ENCODE data around the gene HRK.

HRK gene

DNA sequence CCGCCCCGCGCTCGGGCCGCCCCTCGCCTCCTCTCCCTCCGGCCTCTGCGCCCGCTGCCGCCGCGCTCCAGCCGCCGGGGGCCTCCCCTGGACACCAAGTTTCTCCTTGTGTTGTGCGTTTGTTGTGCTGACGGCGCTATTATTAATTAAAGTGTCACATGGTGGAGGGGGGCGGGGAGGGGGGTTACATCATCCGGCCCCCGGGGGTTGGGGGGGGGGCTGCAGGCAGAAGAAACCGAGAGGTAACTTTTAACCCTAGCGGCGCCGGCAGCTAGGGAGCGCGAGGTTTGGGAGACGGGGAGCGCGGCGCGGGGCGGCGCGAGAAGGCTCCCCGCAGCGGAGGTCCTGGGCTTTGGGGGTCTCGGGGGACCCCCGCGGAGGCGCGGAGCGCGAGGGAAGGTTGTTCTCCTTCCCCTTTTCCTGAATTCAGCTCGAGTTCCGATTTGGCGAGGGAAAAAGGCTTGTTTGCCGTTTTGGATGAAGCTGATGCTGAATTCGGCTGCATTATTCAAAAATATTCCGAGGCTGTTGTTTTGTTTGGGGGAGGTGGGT, at the start of gene HRK:
TSS of gene HRK (minus strand) at position 117 of the 552 bp plus-strand sequence. CDS start 134 bp downstream, outside the sequence.
- DNase-seq, result no peak

DNA sequence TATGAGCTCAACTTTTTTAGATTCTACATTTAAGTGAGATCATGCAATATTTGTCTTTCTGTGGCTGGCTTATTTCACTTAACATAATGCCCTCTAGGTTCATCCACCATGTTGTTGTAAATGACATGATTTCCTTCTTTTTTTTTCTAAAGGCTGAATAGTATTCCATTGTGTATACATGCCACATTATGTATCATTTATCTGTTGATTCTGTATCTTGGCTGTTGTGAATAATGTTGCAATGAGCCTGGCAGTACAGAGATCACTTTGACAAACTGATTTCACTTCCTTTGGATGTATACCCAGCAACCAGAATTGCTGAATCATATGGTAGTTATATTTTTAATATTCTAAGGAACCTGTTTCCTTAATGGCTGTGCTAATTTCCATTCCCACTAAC, 48.6 kb upstream of the HRK start:
- DNase-seq, result no peak

DNA sequence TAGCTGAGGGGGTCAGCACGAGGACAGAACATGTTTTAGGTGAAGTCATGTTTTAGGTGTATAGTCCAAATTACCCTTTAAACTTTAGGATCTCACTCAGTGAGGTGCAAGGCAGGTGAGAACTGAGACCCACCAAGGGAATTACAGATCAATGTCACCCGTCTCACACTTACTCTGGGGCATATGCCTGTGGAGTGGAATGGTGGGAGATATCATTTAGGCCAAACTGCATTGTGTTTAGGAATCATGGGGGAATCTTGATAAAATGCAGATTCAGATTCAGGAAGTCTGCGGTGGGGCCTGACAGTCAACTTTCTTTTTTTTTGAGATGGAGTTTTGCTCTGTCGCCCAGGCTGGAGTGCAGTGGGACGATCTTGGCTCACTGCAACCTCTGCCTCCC, 47.3 kb upstream of the HRK start:
- DNase-seq, result no peak

DNA sequence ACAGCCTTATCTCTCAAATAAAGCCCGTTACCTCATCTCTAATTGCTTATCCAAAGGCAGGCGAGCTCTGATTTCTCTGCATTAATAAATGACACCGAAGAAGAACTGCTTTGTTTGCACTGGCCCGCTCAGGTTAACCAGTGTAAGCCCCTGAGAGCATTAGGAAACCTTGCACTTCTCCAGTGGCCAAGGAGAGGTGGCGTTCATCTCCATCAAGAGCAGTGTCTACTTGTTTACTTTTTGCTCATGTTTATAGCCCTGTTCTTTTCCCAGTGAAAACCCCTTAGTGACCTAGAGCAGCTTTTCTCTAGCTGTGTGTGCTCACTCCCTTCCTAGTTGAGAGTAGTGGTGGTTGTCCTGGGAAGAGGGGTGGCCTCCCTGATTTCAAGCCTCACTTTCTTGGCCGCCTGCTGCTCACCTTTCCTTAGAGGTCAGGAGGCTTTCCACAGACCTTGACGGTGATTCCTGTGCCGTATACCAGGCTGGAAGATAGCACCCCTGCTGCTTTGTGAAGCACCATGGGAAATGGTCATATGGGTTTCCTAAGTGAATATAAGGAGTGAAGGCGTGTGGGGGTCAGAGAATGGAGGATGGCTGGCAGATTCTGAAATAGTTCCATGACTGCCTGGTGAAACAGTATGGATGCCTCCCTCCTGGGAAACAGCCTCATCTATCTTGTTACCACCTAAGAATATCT, 46.2 kb upstream of the HRK start:
- DNase-seq, result no peak

DNA sequence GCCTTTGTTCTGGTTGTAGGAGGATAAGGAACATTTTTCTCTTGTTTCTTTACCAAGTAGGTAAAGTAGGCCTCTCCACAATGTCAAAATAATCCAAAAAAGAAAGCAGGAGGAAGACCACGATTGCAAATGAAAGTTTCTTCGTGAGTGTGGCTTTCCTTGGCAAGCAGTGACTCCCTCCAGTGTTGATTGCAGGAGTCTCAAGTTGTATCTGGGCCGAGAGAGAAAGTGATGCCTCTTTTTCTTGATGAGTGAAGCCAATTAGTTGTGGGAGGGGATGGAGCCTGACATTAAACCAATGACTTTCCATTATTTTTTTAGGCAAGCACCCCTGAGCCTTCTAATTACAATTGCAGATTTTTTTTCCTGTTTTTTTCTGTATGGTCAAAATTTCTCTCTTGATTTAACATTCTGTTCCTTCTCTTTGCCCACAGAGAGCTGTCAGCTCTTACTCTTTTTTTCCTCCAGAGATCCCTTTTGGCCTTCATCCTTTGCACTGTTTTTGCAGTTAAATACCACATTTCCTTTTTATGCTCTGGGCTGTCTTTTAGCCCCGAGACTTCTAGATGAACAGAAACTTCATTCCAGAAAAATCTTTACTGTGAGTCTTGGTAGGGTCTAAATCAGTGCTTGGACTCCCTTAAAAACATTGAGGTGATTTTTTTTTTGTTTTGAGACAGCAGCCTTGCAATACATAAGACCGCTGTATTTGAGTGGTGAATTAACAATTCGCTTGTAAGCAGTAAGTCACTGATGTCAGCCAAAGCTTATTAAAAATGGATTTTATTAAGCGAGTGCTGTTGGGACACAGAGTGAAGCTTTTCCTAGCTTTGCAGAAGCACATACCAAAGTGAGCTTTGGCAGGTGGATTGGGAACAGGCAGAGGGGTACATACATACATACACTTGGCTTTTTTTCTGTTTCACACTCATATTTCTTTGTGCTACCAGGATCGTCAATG, 45.3 kb upstream of the HRK start:
- DNase-seq, result no peak

DNA sequence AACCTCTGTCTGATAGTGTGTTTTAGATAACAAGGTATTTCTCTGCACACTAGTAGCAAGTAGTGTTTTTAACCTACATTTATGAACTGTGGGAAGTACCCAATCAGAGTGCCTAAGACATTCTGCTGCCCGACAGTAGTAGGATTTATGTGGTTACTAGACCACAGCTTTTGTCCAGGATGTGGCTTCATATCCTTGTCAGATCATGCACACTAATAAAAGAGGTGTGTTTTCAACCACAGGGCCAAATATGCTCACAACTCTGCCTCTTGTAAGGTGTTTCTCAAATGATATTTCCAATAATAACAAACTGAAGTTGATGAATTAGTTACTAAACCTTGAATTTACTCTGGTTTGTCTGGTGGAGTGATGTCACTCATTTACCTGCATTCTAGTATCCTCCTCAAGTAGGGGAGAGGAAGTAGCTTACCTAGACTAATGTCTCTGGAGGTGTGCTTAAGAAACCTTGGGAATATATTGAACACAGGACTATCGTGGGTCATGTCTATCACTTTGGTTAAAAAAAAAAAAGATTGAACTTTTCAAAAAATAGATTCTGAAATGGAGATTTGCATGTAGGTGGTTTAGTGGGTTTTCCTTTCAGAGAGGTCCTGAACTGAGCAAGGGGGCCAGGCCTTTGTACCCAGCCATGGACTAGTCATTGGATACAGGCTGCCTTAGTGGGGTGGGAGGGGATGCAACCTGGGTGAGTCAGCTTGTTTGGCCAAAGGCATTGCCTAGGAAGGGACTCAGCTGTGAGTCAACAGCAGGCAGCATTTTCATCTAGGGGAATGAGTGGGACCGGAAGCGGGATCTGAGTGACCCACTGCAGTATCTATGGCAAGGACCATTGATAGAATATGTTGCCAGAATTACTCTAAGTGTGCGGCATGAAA, 43.6 kb upstream of the HRK start:
- no peak for DNase-seq

DNA sequence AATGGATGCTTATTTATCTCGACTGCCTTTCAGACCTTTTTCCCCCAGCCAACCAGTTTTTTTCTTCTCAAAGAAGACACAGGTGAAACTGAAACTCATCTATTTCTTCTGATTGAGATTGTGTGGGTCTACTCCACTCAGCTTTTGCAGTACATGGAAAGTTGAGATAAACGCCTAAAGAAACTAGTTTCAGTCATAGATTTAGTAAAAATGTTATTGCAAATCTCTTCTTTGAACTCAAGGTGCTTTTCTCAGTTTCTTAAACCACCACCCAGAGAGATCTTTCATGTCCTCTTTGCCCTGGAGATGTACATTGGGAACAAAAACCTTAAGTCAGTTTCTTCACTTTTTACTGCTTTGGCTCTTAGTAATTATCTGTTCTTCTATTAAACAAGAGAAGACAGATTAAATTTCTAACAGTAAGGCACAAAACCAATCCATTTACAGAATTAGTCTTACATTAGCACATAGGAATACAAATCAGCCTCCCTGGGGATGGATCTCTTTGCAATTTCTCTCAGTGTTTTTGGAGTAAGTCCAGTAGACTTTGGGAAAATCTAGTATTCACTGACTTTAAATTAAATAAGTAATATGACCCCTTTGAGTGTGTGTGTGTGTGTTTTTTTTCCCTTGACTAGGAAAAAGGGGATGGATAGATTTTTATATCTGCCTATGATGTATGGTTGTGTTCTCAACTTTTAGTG, 41.1 kb upstream of the HRK start:
- DNase-seq, result no peak

DNA sequence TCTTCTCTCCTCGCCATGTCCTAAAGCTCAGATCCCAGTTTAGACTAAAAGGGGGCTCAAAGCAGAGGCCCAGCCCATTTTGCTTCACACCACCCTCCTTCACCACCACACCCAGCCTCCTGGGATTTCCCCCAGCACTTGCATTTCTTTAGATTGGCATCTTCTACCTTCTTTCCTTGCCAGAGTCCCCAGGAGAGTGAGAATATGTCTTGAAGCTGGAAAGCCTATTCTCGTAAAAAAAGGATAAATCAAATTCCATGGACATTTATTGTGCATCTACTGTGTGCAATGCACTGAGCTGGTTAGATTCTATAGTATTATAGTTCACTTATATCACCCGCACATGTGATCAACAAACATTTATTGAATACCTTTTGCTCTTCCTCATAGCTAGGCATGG, 39.7 kb upstream of the HRK start:
- DNase-seq, result no peak

DNA sequence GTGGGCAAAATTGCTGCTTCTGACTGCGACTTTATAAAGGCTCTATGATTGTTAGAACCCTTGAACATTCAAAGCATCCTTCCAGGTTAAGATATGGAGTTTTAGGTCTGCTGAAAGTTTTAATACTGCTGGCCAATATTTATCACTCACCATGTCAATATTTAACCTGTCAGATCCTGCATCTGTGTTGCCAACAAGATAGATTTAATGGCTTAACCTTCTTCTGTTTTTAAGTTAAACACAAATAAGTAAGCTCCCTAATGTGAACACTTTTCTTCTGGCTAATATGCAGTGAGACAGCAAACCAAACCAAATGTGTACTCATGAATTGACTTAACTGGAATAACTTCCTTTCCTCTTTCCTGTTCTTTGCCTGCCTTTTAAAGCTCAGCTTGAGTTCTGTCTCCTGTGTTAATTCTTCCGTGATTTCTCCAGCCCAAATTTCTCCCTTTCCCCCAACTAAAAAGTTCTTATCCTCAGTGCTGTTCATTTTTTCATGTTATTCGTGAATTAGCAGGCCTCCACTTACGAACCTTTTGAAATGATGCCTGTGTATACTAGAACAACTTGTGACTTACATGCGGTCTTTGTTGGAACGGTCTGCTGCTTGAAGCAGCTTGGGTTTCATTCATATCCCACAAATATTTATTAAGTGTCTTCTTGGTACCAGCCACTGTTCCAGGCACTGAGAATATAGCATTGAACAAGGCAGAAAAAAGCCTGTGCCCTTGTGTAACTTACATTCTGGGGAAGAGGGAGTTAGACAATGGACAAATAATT, 38.7 kb upstream of the HRK start:
- no peak for DNase-seq

DNA sequence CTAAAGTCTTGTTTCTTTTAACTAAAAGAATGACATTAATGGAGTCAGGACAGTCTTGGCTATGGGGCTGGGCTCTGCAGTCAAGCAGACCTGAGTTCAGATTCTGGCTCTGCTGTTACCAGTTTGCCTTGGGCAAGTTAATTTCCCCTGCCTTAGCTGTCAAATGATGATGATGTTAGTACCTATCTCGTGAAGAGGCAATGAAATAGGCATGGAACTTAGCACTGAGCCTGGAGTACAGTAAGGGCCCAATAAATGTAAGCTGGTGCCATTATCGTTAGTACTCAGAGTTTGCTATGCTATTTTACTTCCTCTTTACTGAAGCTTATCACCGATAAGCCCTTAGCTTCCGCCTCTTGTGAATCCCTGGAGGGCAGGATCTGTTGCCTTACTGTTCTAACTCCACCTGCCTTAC, 38.0 kb upstream of the HRK start:
- no peak for DNase-seq

DNA sequence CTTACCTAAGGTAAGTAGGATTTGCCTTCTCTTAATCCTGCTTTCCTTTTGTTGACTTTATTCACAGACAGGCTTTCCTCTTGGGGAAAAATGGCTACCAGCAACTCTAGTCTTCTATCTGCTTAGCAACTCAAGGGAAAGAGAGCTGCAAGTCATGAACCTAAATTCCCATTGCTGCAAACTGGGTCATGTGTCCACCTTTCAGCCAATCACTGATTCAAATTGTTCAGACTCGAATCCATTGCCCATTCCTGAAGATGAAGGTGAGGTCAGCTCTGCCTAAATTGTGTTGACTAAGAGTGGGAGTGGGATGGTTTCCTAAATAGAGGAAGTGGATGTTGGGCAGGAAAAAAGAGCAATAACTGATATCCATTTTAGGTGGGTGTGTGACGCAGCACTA, 37.2 kb upstream of the HRK start:
- DNase-seq, result no peak

DNA sequence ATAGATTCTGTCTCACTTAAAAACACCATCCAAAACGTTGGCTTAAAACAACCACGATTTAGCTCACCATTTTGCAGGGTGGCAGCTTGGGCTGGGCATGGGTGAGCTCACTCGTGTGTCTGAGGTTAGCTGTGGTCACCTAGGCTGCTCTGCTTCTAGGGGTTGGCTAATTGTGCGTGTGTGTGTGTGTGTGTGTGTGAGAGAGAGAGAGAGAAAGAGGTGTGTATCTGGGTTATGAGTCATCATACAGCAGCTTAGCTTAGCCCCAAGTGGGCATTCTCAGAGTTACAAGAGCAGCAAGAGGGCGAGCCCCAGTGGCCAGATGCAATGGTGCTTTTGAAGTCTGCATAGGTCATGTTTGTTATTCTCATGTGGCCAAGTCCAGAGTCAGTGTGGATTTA, 35.5 kb upstream of the HRK start:
- DNase-seq, result no peak

DNA sequence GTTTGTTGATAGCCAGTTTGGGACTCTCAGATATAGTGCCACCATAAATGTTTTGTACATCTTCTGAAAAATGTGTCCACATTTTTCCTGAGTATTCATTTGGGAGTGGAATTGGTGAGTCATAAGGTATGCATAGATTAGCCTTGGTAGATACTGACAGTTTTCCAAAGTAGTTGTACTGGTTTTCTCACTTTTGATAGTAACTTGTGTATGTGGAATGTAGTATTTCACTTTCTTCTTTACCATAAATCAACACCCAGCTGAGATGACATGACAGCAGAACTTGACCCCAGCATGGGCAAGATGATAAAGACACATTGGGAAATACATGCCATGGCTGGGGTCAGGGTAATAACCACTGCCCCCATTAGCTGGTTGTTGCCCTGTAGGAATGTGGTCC, 34.9 kb upstream of the HRK start:
- no peak for DNase-seq

DNA sequence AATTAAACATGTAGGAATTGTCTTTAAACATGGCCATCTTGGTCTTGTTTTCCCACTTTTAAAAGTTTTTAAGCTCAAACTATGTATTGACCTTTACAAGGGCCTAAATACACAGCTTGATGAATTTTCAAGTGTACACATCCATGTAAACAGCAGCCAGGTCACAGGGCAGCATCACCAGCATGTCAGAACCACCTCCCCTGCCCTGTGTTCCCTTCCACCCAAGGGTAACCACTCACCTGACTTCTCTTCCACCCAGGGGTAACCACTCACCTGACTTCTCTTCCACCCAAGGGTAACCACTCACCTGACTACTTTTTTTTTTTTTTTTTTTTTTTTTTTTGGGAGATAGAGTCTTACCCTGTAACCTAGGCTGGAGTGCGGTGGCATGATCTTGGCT, 34.1 kb upstream of the HRK start:
- DNase-seq, result no peak

DNA sequence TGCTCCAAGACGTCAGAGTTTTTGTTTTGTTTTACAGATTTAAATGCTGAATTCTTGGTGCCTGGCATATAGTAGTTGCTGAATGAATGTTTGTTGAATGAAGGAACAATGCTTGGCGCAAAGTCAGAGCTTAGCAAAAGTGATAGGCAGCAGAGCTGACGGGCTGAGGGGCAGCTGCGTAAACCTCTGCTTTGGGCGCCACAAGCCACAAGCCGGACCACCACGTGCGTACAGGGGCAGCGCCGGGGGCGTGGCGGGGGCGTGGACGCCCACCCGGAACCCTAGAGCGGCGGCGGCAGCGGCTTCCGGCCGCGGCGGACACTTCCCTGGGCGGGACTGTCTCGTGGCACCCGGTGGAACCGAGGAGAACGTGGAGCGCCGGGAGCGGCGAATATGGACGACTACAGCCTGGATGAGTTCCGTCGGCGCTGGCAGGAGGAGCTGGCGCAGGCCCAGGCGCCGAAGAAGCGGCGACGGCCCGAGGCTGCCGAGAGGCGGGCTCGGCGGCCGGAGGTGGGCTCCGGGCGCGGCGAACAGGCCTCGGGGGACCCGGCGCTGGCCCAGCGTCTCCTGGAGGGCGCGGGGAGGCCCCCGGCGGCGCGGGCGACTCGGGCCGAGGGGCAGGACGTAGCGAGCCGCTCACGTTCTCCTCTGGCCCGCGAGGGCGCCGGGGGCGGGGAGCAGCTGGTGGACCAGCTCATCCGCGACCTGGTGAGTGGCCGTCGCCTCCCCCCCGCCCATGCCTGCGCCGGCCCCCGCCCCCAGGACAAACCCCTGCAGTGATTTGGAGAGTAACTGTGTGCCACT, 29.6 kb upstream of the HRK start, which contains the start of gene FBXW8:
TSS of gene FBXW8 (plus strand) at position 306 of the 807 bp plus-strand sequence. CDS start at position 394, 88 bp downstream.
- DNase-seq, result peak; percentile 15

DNA sequence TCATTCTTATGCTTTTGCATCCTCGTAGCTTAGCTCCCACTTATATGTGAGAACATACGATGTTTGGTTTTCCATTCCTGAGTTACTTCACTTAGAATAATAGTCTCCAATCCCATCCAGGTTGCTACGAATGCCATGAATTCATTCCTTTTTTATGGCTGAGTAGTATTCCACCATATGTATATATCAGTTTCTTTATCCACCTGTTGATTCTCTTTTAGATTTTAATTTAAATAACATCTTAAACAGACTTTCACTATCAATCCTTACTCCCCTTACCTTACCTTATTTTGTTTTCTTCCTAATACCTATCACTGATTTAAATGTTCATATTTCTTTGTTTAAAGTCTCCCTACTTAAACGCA, 29.0 kb upstream of the HRK start:
- DNase-seq, result no peak

DNA sequence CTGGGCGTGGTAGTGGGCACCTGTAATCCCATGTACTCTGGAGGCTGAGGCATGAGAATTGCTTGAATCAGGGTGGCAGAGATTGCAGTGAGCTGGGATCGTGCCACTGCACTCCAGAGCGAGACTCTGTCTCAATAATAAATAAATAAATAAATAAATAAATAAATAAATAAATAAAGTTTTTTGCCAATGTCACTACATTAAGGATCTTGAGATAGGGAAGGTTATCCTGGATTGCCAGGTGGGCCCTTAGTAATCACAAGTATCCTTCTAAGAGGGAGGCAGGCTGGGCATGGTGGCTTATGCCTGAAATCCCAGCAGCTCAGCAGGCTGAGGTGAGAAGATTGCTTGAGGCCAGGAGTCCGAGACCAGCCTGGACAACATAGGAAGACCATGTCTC, 25.0 kb upstream of the HRK start:
- no peak for DNase-seq

DNA sequence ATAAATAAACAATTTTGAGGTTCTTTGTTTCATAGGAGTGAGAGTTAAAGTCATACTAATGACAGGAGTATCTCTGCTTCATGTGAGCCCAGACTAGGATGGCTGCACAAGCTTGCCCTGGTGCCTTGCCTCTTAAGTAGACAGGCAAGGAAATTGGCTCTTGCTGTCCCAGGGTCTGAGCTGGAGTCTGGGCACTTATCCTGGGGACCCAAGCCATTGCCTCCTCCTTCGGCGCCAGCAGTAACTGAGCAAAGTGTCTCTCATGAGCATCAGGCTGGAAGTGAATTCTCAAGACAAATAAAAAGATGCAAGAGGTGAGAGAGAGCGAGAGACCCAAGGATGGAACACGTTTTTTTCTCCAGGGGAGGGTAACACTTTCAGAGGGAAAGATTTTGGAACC, 22.6 kb upstream of the HRK start:
- DNase-seq, result no peak

DNA sequence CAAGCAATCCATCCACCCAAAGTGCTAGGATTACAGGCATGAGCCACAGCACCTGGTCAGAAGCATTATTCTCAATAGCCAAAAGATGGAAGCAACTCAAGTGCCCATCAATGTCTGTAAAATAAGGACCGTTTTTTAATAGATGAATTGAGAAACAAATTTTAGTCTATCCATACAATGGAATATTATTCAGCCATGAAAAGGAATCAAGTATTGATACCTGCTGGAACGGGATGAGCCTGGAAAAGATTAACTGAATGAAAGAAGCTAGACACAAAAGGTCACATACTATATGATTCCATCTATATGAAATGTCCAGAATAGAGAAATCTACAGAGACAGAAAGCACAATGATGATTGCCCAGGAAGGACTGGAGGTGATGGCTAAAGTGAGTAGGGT, 20.4 kb upstream of the HRK start:
- no peak for DNase-seq

DNA sequence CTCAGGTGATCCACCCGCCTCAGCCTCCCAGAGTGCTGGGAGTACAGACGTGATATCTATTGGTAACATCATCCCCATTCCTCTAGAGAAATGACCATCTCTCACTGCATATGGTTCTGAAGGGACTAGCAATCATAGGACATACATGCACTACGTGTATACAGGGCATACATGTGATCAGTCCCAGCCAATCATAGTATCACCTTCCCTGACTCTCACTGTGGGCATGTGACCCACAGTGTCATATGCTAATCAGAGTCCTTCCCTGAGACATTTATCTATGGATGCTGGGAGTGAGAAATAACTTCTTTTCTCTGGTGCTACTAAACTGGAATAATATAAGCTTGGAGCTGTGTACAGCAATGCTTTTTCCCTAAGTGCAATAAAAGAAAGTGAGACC, 17.4 kb upstream of the HRK start:
- no peak for DNase-seq

DNA sequence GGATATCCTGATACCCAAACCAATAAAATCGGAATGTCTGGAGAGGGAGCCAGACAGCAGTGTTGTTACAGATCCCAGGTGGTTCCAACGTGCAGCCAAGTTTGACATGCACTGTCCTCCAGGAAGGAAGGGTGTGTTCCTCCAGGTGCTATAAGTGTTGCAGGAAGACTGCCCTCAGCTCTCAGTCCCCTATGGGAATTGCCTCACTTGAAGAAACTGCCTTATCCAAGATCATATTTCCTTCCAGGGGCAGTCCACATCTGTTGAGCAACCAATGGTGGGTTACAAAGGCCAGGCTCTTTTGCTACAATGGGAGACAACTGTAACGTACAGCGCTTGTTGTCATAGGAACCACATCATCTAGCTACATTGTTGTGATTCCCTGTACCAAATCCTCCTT, 16.2 kb upstream of the HRK start:
- DNase-seq, result no peak

Data from DMS79 (cell line).